HG03159 (cell line): ENCODE data around the gene AP1G1.
"Not testable (repeated sequence)": the region's sequence is repeated elsewhere in the genome, so short reads cannot be mapped to it uniquely, and the experiment has no call there.

ENCODE experiments used
- ATAC-seq: cut with Tn5 transposase; IDR thresholded peaks from one replicate; pipeline ENCODE4 v1.9.1; 2021; ENCODE audit warnings: mild to moderate bottlenecking, moderate library complexity; ENCODE audit not compliant: unreplicated experiment

The AP1G1 gene

GRCh38 chr16:71709229-71709781 lies 99.3 kb downstream of the AP1G1 start:
- ATAC-seq, result no peak

GRCh38 chr16:71708696-71709095 lies 99.9 kb downstream of the AP1G1 start:
- no peak for ATAC-seq

- ATAC-seq, result no peak
Measured at GRCh38 chr16:71707199-71707598, 101.4 kb downstream of the AP1G1 start.

- no peak for ATAC-seq
Measured at GRCh38 chr16:71706046-71706445, 102.6 kb downstream of the AP1G1 start.

- ATAC-seq, result no peak
Measured at GRCh38 chr16:71703333-71703732, 105.3 kb downstream of the AP1G1 start.

- ATAC-seq, result no peak
Measured at GRCh38 chr16:71700831-71701230, 107.8 kb downstream of the AP1G1 start.

GRCh38 chr16:71698491-71698890 lies 110.1 kb downstream of the AP1G1 start:
- ATAC-seq, result no peak

- no peak for ATAC-seq
Measured at GRCh38 chr16:71693164-71693563, 115.5 kb downstream of the AP1G1 start.

GRCh38 chr16:71689901-71690300 lies 118.7 kb downstream of the AP1G1 start:
- no peak for ATAC-seq

- no peak for ATAC-seq
Measured at GRCh38 chr16:71687861-71688260, 120.8 kb downstream of the AP1G1 start.

GRCh38 chr16:71684280-71684679 lies 124.4 kb downstream of the AP1G1 start:
- ATAC-seq, result not testable (repeated sequence)

- ATAC-seq, result no peak
Measured at GRCh38 chr16:71681360-71681759, 127.3 kb downstream of the AP1G1 start.
